Keratinocyte (primary cell): ENCODE results near the gene KRT81. TPM values are rescaled to one million over a fixed set of nuclear protein-coding genes. Genes with fewer than 3 reads are reported as not detected.
"Not testable (repeated sequence)": the region's sequence is repeated elsewhere in the genome, so short reads cannot be mapped to it uniquely, and the experiment has no call there.

Source experiments
- DNase-seq: peaks from one replicate; pipeline ENCODE4 v3.0.0-alpha.2; 2011; ENCODE audit warnings: low read depth, missing footprints, low spot score
- FAIRE-seq: peaks from 2 replicates; lab custom pipeline; 2011; peaks lifted over from hg19 to GRCh38; lab: Jason Lieb, UNC
- H2AFZ ChIP-seq: 2 replicates; pipeline ENCODE4 v1.6.0; 2012; ENCODE audit warnings: low read length, control low read depth, inconsistent platforms; ENCODE audit not compliant: control insufficient read depth
- H3K27ac ChIP-seq: 2 replicates; pipeline ENCODE4 v1.5.1; 2011; ENCODE audit warnings: low read length; ENCODE audit not compliant: control insufficient read depth, insufficient read depth
- H3K27me3 ChIP-seq: 3 replicates; pipeline ENCODE4 v1.6.0; 2011; ENCODE audit warnings: low read length; ENCODE audit not compliant: control insufficient read depth, insufficient read depth; ENCODE audit errors: extremely low read depth
- H3K36me3 ChIP-seq, 2 experiments: 2 replicates in 1 of 2; 3 replicates in 1 of 2; pipeline ENCODE4 v1.5.1; 2011; ENCODE audit warnings: low read length in 2 of 2, mild to moderate bottlenecking in 1 of 2; ENCODE audit not compliant: control insufficient read depth in 2 of 2, insufficient read depth in 2 of 2; ENCODE audit errors: extremely low read depth in 1 of 2
- H3K4me1 ChIP-seq: 3 replicates; pipeline ENCODE4 v1.5.1; 2011; ENCODE audit warnings: low read length; ENCODE audit not compliant: control insufficient read depth, insufficient read depth; ENCODE audit errors: extremely low read depth
- H3K4me2 ChIP-seq: 3 replicates; pipeline ENCODE4 v1.6.0; 2011; ENCODE audit warnings: low read depth, low read length; ENCODE audit not compliant: control insufficient read depth, insufficient read depth; ENCODE audit errors: extremely low read depth
- H3K4me3 ChIP-seq, 3 experiments: fragments of 200-600 bp in 1 of 3; sonication (generic) in 1 of 3; 2 replicates in 2 of 3; 3 replicates in 1 of 3; pipeline ENCODE4 v1.5.1; 2011 to 2016; ENCODE audit warnings: low read length in 3 of 3, mild to moderate bottlenecking in 3 of 3, control low read depth in 2 of 3, inconsistent platforms in 1 of 3, low read depth in 1 of 3, mixed read lengths in 1 of 3, mixed run types in 1 of 3, moderate library complexity in 1 of 3; ENCODE audit not compliant: control insufficient read depth in 2 of 3, insufficient read depth in 2 of 3; ENCODE audit errors: extremely low read depth in 1 of 3
- H3K79me2 ChIP-seq: 2 replicates; pipeline ENCODE4 v1.6.0; 2012; ENCODE audit warnings: low read length; ENCODE audit not compliant: control insufficient read depth, insufficient read depth
- H3K9ac ChIP-seq: 3 replicates; pipeline ENCODE4 v1.6.0; 2011; ENCODE audit warnings: low read length; ENCODE audit not compliant: control insufficient read depth, insufficient read depth; ENCODE audit errors: extremely low read depth
- H3K9me1 ChIP-seq: 3 replicates; pipeline ENCODE4 v1.6.0; 2011; ENCODE audit warnings: low read length; ENCODE audit not compliant: control insufficient read depth, insufficient read depth; ENCODE audit errors: extremely low read depth
- H3K9me3 ChIP-seq: 2 replicates; pipeline ENCODE4 v1.5.1; 2012; ENCODE audit warnings: low read depth, low read length; ENCODE audit not compliant: control insufficient read depth
- H4K20me1 ChIP-seq: 3 replicates; pipeline ENCODE4 v1.6.0; 2011; ENCODE audit warnings: low read length; ENCODE audit not compliant: control insufficient read depth, insufficient read depth; ENCODE audit errors: extremely low read depth
- EZH2 ChIP-seq: IDR thresholded peaks from one replicate; pipeline ENCODE4 v1.6.1; 2012; ENCODE audit warnings: inconsistent platforms, mild to moderate bottlenecking, low read length, moderate library complexity
- dilution Hi-C: fragments of 300-500 bp; cut with MboI; formaldehyde crosslinking; loops from one replicate; pipeline ENCODE4 v1.7.0; 2020; ENCODE audit warnings: low sequenced_read_pairs; ENCODE audit not compliant: extremely low pct_ligation_motif_present
- polyA plus RNA-seq, 5 experiments: library from polyadenylated mRNA; depleted of rRNA in 3 of 5; stranded (reverse) in 3 of 5; stranded (forward) in 1 of 5; unstranded in 1 of 5; fragments of >200 nt; gene quantifications; 1 replicate in 1 of 5; 2 replicates in 3 of 5; 3 replicates in 1 of 5; pipeline versions ENCODE4 v1.2.1 to v1.2.3, GENCODE V29; 2011 to 2012; ENCODE audit warnings: missing spikeins in 2 of 5, low read depth in 1 of 5, low replicate concordance in 1 of 5
- TF ChIP-seq, protein P1 (sequence below), 3 experiments: IDR thresholded peaks in 1 of 3; conservative IDR thresholded peaks in 1 of 3; optimal IDR thresholded peaks in 1 of 3; 2 replicates in 2 of 3; 3 replicates in 1 of 3; pipeline versions ENCODE3 to v1.5.1; 2011; ENCODE audit warnings: low read length in 3 of 3, mild to moderate bottlenecking in 3 of 3, moderate library complexity in 2 of 3, control low read depth in 1 of 3, inconsistent platforms in 1 of 3; ENCODE audit not compliant: insufficient read depth in 2 of 3; ENCODE audit errors: extremely low read depth in 1 of 3

Gene KRT81
- polyA plus RNA-seq, 1 donor (not counting 4 experiments of a cell fraction or from before 2014, with no cell fraction given), result 0.03 TPM

- Histone ChIP-seq H4K20me1 (no peaks in the 10 kb centered on the region), H3K36me3 (no peaks in the 10 kb centered on the region), H3K9me3 (no peaks in the 10 kb centered on the region), H3K9me1 (no peaks in the 10 kb centered on the region), H3K27ac (no peak overlapping the region), H2AFZ (no peak overlapping the region), H3K27me3 (no peaks in the 10 kb centered on the region), H3K4me3 (no peak overlapping the region), H3K4me1 (peaks cover 27% of the 10 kb centered on the region), H3K4me2 (no peak overlapping the region), H3K79me2 (no peaks in the 10 kb centered on the region), H3K9ac (no peak overlapping the region)
- FAIRE-seq (peak; percentile 13), DNase-seq (no peak)
- no peak for TF ChIP-seq EZH2
- TF ChIP-seq, protein P1, sequence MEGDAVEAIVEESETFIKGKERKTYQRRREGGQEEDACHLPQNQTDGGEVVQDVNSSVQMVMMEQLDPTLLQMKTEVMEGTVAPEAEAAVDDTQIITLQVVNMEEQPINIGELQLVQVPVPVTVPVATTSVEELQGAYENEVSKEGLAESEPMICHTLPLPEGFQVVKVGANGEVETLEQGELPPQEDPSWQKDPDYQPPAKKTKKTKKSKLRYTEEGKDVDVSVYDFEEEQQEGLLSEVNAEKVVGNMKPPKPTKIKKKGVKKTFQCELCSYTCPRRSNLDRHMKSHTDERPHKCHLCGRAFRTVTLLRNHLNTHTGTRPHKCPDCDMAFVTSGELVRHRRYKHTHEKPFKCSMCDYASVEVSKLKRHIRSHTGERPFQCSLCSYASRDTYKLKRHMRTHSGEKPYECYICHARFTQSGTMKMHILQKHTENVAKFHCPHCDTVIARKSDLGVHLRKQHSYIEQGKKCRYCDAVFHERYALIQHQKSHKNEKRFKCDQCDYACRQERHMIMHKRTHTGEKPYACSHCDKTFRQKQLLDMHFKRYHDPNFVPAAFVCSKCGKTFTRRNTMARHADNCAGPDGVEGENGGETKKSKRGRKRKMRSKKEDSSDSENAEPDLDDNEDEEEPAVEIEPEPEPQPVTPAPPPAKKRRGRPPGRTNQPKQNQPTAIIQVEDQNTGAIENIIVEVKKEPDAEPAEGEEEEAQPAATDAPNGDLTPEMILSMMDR (optimal IDR thresholded peaks at IDR 0.05 in 1 of 3, IDR thresholded peaks at IDR 0.05 in 1 of 3, conservative IDR thresholded peaks at IDR 0.05 in 1 of 3; ENCODE audit: extremely low read depth in 1 of 3, insufficient read depth in 2 of 3, low read length in 3 of 3), result no peak
- dilution Hi-C loops, result no loop called here
These were observed 50.0 kb downstream of the KRT81 start for GRCh38 chr12:52241205-52241842.

- FAIRE-seq, H3K9me1 ChIP-seq, H2AFZ ChIP-seq, H3K4me3 ChIP-seq, H3K36me3 ChIP-seq, H3K27ac ChIP-seq, H3K4me2 ChIP-seq, H3K9ac ChIP-seq, H3K9me3 ChIP-seq, H3K79me2 ChIP-seq, DNase-seq, H4K20me1 ChIP-seq, H3K27me3 ChIP-seq, dilution Hi-C loops: not testable (repeated sequence)
- peaks cover 35% of the 10 kb centered on the region for H3K4me1 ChIP-seq
These were observed 51.1 kb downstream of the KRT81 start for GRCh38 chr12:52240247-52240646.

DNA sequence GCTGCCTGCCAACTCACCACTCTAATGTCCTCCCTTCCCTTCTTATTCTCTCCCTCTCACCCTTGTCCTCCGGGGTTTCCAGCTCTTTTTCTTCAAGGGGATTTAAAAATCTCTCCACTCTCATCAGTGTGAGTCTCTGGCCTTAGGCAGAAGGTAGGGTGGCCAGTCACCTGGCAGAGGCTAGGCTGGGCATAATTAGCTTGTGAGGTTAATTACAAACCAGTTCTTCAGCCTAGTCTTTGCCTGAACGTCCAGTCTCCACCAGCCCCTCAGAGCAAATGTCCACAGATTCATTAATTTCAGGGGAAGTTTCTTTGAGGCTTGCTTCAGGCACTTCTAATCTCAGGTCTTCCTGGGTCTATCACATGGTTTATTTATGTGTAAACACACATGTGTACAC, 51.6 kb downstream of the KRT81 start:
- Histone ChIP-seq H3K9ac (no peak overlapping the region), H3K36me3 (no peaks in the 10 kb centered on the region)
- DNase-seq, result no peak

More for the DNA sequence above, 51.6 kb downstream of the KRT81 start:
- Histone ChIP-seq H3K9me3 (no peaks in the 10 kb centered on the region), H3K79me2 (no peaks in the 10 kb centered on the region), H3K9me1 (no peaks in the 10 kb centered on the region), H3K27ac (no peak overlapping the region), H3K27me3 (no peaks in the 10 kb centered on the region), H2AFZ (no peak overlapping the region), H3K4me3 (no peak overlapping the region), H3K4me2 (no peak overlapping the region), H4K20me1 (no peaks in the 10 kb centered on the region), H3K4me1 (peaks cover 37% of the 10 kb centered on the region)
- dilution Hi-C loops, result no loop called here
- no peak for TF ChIP-seq EZH2
- TF ChIP-seq, protein P1 (optimal IDR thresholded peaks at IDR 0.05 in 1 of 3, IDR thresholded peaks at IDR 0.05 in 1 of 3, conservative IDR thresholded peaks at IDR 0.05 in 1 of 3; ENCODE audit: extremely low read depth in 1 of 3, insufficient read depth in 2 of 3, low read length in 3 of 3), result no peak
- no peak for FAIRE-seq
